A549 treated with dexamethasone at 1 μM for 4 hours (cell line): ENCODE measurements around the gene GHRHR. TPM values are rescaled to one million over a fixed set of nuclear protein-coding genes. Genes with fewer than 3 reads are reported as not detected.

Experiments
- total RNA-seq: library from RNA; stranded (reverse); fragments of 200-300 nt; extraction: Qiagen RNA extraction; gene quantifications from 5 replicates; pipeline ENCODE4 v1.2.3, GENCODE V29; 2022

GHRHR gene
- 0.06 TPM in 1 of 5 replicates, not detected in the others for total RNA-seq

GRCh38 chr7:30963842-30964241 is at the start of gene GHRHR:
Gene GHRHR (plus strand): TSS chr7:30963953. CDS start chr7:30964069, 116 bp downstream.

Other genes with a start within 250 kb of the GHRHR start
- gene INMT, start 211.8 kb upstream of the GHRHR start, total RNA-seq = not detected in 5 replicates
- 2.1 to 2.6 TPM (median 2.4 TPM) in 5 replicates for gene MINDY4, start 192.5 kb upstream of the GHRHR start, total RNA-seq
- 0.32 to 0.62 TPM (median 0.39 TPM) in 5 replicates for gene AQP1, start 52.1 kb upstream of the GHRHR start, total RNA-seq
- gene ADCYAP1R1, start 88.4 kb downstream of the GHRHR start, total RNA-seq = 0.02 to 0.07 TPM (median 0.06 TPM) in 5 replicates